Activated CD4-positive, CD25-positive, alpha-beta regulatory T cell treated with anti-CD3 and anti-CD28 coated beads, Interleukin-2, amount 50 U/mL, for 16 hours (primary cell): Measurements from ENCODE around the gene TRDMT1.

Experiments
- DNase-seq: peaks from one replicate; pipeline ENCODE4 v3.0.0-alpha.2; 2020; ENCODE audit warnings: low read depth, low spot score

Gene TRDMT1

GRCh38 chr10:17176091-17176490, 25.4 kb downstream of the TRDMT1 start:
- no peak for DNase-seq

DNA sequence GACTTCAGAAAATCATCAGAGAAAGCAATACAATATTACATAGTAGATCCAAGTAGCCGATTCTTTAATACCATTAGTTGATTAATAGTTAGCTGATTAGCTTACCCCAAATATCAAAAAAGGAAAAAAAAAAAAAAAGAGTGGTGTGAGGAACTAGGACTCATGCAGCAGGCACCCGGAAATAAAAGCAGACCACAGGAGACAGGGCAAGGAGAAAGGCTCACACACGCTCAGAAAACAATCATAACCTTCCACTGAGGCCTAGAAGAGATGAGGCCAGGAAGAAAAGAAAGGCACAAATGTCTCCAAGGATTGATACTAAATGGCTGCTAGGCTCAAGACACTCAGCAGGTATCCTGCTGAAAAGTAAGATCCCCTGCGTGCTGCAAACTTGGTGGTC, 25.9 kb downstream of the TRDMT1 start:
- no peak for DNase-seq

DNA sequence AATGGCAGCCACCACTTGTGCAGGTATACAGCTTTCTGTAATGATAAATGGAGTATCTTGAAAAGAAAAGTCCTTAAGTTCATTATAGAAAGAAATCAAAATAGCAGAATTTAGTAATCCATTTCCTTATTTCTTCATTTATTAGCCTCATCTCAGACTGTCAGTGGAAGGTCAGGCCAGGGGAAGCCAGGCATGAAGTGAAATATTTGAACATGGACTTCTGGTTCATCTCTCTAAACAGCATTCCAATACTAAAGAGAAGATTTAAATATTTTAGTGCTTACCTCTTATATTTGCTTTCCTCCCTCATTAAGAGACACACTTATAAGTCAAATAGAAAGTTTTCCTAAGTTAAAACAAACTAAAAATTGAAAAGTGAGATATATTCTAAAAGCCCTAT, 26.8 kb downstream of the TRDMT1 start:
- no peak for DNase-seq

- DNase-seq: no peak
Observed at GRCh38 chr10:17171141-17171641, 30.3 kb downstream of the TRDMT1 start.

- no peak for DNase-seq
Observed at GRCh38 chr10:17169803-17170202, 31.7 kb downstream of the TRDMT1 start.

GRCh38 chr10:17166699-17167098, 34.8 kb downstream of the TRDMT1 start:
- no peak for DNase-seq

DNA sequence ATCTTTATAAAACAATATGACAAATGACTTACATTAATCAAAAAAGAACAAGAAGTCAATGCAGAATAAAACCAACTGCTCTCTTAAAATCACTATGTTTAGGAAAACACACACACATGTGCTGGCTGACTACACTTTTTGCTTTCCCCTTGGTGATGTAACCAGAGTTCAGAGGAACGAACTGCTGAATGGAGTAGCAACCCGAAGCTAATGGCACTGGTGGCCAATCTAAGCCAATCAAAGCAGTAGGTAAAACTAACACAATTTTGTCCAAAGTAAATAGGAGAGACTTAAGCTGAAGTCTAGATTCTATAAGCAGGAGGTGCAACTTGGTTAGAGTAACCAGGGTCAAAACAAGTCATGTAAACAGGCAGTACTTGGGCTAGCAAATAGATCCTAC, 38.6 kb downstream of the TRDMT1 start:
- no peak for DNase-seq

GRCh38 chr10:17161775-17162174, 39.7 kb downstream of the TRDMT1 start:
- DNase-seq: no peak

DNA sequence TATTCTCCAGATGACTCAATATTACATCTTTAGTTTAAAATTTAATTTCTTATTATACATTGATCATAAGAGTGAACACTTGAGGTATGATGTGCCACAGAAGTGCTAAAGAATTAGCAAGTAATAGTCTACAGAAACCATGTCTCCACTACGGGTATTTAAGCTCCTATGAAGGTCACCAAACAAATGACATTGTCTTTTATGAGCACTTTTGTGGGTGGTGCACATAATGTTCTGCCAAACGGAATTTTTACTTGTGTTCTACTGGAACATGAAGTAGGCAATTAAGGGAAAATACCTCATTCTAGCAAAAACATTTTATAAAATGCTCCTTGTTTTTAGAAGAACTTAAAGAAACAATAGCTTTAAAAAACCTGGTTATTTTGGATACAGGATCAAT, 44.4 kb downstream of the TRDMT1 start:
- no peak for DNase-seq

DNA sequence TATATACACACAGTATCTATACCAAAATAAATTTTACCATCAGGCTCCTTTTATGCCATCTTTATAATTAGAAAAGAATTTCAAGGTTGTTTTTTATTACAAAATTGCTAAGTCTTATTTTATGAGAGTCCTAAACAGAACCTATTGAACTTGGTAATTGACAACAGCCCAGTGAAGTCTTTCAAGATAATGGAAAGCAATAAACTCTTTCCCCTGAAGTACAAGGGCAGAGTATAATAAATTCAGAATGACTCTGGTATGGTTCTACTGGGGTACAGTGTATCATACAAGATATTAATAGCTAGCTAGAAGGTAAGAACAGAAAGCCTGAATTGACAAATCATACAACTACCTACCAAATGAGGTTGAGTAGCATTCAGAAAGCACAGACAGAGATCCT, 45.6 kb downstream of the TRDMT1 start:
- no peak for DNase-seq

DNA sequence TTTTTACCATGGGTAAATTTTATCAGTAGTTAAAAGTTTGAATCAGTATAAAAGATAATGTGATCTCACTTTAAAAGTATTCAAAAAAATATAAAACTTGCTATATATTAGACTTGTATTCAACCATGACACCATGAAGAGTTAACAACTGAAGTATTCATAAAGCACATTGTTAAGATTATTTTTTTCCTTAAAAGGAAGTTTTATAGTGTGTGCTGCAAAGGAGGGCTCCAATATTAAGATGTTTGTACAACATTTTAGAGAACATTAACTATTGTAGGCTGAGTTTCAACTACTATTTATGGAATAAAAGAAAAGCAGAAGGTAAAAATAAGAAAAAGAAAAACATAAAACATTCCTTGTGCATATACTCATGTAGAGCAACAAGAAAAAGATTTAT, 47.4 kb downstream of the TRDMT1 start:
- no peak for DNase-seq

- DNase-seq: no peak
Observed at GRCh38 chr10:17153321-17153720, 48.2 kb downstream of the TRDMT1 start.

- DNase-seq: no peak
Observed at GRCh38 chr10:17151716-17152115, 49.8 kb downstream of the TRDMT1 start.

DNA sequence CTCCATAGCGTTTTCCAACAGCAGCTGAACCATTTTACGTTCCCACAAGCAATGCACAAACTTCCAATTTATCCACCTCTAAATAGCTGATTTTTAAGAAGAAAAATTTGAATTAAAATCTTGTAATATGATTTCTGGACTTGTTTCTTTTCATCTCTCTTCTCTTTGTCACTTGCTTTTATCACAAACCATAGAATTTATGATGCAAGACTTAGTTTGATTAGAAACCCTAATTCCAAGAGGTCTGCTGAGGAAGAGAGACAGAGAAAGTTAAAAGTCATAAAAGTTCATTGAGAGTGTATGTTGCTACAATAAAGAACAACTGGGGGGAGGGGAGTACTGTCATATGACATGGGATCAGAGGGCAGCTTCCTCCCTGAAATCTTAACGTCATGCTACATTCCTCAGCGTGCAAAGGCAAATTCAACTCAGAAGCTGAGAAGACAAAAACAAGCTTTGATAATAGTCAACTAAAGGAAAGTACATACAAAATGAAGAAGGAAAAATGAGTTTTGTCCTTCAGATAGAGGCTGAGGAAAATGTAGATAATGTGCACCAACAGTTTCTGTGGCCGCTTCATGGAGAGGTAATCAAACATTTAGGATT, 53.5 kb downstream of the TRDMT1 start:
- no peak for DNase-seq

- DNase-seq: no peak
Observed at GRCh38 chr10:17146892-17147291, 54.6 kb downstream of the TRDMT1 start.

DNA sequence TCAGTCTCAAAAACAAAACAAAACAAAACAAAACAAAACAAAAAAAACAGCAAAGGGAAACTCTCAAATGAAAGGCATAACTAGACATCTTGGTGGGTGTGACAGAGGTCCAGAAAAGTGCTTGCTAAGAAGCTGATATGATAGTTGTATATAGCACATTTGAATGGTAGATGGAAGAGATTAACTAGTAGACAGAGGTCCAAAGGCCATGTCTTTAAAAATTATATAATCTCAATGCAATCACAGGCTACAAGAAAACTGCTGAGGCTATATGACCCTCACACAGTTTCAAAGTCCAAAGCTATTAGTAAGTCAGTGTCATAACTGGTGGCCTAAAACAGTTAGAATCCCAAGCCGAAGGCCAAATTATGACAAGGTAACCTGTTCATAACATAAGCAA, 56.2 kb downstream of the TRDMT1 start:
- no peak for DNase-seq

GRCh38 chr10:17144757-17145156, 56.7 kb downstream of the TRDMT1 start:
- DNase-seq: no peak

DNA sequence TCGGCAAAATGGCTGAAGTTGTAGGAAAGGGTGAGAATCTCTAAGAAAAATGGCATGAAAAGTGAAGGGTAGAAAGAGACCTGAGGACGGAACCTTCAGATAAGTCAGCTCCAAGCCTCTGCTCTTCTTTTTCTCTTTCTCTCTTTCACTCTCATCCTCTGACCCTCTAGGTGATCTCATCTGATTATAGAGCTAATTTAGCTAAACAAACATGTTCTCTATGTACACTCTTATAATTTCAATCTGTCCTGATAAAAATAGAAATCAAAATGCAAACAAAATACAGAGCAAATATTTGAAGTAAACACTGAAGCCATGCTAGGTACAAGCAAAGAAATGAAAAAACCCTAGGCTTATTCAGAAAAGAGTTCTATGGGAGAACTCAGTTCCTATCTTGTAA, 57.4 kb downstream of the TRDMT1 start:
- DNase-seq: no peak

- no peak for DNase-seq
Observed at GRCh38 chr10:17143055-17143690, 58.3 kb downstream of the TRDMT1 start.

DNA sequence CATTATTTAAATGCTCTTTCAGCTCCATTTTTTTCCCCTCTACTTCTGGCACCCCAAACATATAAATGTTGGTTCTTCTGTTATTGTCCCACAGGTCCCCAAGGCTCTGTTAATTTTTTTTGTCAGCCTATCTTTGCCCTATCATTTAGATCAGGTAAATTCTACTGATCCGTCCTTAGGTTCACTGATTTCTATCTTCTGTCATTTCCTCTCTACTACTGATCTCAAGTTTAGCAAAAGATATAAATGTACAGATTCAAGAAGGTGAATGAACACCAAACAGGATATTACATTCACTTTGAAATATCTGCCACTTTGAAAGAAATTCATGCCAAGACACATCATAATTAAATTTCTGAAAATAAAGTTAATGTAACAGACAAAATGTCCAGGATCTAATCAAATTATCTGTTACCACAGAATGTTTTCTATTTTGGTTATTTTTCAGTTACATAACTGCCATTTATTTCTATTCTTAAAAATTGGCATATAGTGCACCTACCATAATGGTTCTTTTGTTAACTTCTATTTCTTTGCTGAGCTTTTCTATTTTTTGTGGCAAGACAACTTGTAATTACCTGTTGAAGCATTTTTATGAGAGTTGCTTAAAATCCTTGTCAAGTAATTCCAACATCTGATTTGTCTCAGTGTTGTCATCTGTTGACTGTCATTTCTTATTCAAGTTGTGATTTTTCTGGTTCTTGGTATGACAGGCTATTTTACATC, 59.8 kb downstream of the TRDMT1 start:
- DNase-seq: no peak

- no peak for DNase-seq
Observed at GRCh38 chr10:17140386-17140761, 61.1 kb downstream of the TRDMT1 start.

- no peak for DNase-seq
Observed at GRCh38 chr10:17138460-17139042, 62.9 kb downstream of the TRDMT1 start.
